Loucy (cell line): ENCODE data around the gene NBEAL2.

Experiments
- EZH2phosphoT487 ChIP-seq: fragments of 200-600 bp; IDR thresholded peaks from 2 replicates; pipeline ENCODE4 v1.6.1; 2018; ENCODE audit warnings: antibody characterized with exemption, mild to moderate bottlenecking, moderate library complexity, borderline replicate concordance
- TF ChIP-seq, protein P1 (sequence below): fragments of 200-600 bp; sonication (generic); conservative IDR thresholded peaks from 2 replicates; pipeline ENCODE4 v1.5.1; 2014; ENCODE audit warnings: mild to moderate bottlenecking, antibody characterized with exemption, low read length

- TF ChIP-seq, protein P1, sequence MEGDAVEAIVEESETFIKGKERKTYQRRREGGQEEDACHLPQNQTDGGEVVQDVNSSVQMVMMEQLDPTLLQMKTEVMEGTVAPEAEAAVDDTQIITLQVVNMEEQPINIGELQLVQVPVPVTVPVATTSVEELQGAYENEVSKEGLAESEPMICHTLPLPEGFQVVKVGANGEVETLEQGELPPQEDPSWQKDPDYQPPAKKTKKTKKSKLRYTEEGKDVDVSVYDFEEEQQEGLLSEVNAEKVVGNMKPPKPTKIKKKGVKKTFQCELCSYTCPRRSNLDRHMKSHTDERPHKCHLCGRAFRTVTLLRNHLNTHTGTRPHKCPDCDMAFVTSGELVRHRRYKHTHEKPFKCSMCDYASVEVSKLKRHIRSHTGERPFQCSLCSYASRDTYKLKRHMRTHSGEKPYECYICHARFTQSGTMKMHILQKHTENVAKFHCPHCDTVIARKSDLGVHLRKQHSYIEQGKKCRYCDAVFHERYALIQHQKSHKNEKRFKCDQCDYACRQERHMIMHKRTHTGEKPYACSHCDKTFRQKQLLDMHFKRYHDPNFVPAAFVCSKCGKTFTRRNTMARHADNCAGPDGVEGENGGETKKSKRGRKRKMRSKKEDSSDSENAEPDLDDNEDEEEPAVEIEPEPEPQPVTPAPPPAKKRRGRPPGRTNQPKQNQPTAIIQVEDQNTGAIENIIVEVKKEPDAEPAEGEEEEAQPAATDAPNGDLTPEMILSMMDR, result no peak
- TF ChIP-seq EZH2phosphoT487, result no peak
These were observed 30.7 kb downstream of the NBEAL2 start for GRCh38 chr3:47010111-47010712.
